ENCODE measurements around the gene ITPRID1.

The ITPRID1 gene

DNA sequence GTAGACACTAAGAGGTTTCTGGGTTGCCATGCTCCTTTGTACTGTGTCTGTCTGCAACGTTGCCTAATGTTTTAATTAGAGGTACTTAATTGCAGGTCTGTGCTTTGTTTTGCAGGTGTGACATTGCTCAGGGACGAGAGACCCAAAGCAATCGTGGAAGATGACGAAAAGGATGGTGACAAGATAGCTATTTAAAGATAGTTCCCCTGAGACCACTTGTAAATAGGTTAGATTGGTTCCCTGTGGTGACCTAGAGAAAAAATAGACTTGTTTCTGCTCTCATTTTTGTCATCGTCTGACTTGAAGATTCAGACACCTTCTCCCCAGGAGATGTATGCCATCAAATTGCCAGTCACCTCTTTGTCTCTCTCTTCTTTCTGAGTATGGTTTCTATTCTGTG, 193.2 kb downstream of the ITPRID1 start:
- no peak overlapping the region for H3K27ac ChIP-seq (ENCODE audit: extremely low read depth, low read depth, low read length)
- ChIA-PET CTCF (interaction anchor here (0.6 kb wide), 1 partner anchor 28 kb away, joined by 3 read pairs; no protein-coding TSS in a partner anchor), POLR2A (no interaction called here)
- H3K36me3 ChIP-seq (ENCODE audit: control insufficient read depth in 2 of 2, insufficient read depth in 1 of 2, low read length in 2 of 2): no peaks in the 10 kb centered on the region
- no peaks in the 10 kb centered on the region for H3K9me3 ChIP-seq (ENCODE audit: control insufficient read depth, insufficient read depth, low read depth, low read length)
- H3K4me3 ChIP-seq (ENCODE audit: low read depth, low read length): no peak overlapping the region
- TF ChIP-seq ATF2 (tag by site-specific recombination; IDR thresholded peaks at IDR 0.05; ENCODE audit: low read depth) (no peak), ZNF624 (tag by site-specific recombination; IDR thresholded peaks at IDR 0.05) (no peak), ZNF140 (tag by site-specific recombination; IDR thresholded peaks at IDR 0.05) (no peak), AEBP2 (tag by site-specific recombination; IDR thresholded peaks at IDR 0.05; ENCODE audit: borderline replicate concordance) (no peak), ZNF701 (tag by site-specific recombination; IDR thresholded peaks at IDR 0.05) (no peak), ZNF664 (tag by site-specific recombination; IDR thresholded peaks at IDR 0.05) (no peak), ZNF792 (tag by site-specific recombination; IDR thresholded peaks at IDR 0.05) (no peak), ZNF416 (tag by site-specific recombination; IDR thresholded peaks at IDR 0.05) (no peak), RBAK (tag by site-specific recombination; IDR thresholded peaks at IDR 0.05) (no peak), KLF1 (tag by site-specific recombination; IDR thresholded peaks at IDR 0.05) (no peak)
- H3K4me1 ChIP-seq (ENCODE audit: control insufficient read depth, insufficient read depth, low read length): no peaks in the 10 kb centered on the region

All from HEK293 (cell line).